NCI-H510A treated with DMSO at 0.1 percent for 48 hours (cell line): Measurements from ENCODE around the gene KIRREL2.
"Not testable (repeated sequence)": the region's sequence is repeated elsewhere in the genome, so short reads cannot be mapped to it uniquely, and the experiment has no call there.

Source experiments
- DNase-seq: peaks from one replicate; lab custom pipeline; 2025; lab: John Stamatoyannopoulos, UW

The KIRREL2 gene

GRCh38 chr19:35856546-35857149 is at the start of gene KIRREL2:
Gene KIRREL2, plus strand, starts transcription at chr19:35856911. Its CDS starts 209 bp downstream, at chr19:35857120.
- DNase-seq = no peak

DNA sequence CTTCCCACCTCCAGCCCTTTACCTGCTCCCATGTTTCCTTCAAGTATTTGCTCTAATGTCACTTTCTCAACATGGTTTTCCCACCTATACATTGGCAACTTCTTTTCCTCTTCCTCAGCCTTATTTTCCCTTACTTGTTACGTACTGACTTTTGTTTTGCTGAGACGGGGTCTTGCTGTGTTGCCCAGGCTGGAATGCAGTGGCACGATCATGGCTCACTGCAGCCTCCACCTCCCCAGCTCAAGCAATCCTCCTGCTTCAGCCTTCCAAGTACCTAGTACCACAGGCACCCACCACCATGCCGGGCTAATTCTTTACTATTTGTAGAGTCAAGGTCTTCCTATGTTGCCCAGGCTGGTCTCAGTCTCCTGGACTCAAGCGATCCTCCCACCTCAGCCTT is 49.1 kb upstream of the KIRREL2 start:
- no peak for DNase-seq

DNA sequence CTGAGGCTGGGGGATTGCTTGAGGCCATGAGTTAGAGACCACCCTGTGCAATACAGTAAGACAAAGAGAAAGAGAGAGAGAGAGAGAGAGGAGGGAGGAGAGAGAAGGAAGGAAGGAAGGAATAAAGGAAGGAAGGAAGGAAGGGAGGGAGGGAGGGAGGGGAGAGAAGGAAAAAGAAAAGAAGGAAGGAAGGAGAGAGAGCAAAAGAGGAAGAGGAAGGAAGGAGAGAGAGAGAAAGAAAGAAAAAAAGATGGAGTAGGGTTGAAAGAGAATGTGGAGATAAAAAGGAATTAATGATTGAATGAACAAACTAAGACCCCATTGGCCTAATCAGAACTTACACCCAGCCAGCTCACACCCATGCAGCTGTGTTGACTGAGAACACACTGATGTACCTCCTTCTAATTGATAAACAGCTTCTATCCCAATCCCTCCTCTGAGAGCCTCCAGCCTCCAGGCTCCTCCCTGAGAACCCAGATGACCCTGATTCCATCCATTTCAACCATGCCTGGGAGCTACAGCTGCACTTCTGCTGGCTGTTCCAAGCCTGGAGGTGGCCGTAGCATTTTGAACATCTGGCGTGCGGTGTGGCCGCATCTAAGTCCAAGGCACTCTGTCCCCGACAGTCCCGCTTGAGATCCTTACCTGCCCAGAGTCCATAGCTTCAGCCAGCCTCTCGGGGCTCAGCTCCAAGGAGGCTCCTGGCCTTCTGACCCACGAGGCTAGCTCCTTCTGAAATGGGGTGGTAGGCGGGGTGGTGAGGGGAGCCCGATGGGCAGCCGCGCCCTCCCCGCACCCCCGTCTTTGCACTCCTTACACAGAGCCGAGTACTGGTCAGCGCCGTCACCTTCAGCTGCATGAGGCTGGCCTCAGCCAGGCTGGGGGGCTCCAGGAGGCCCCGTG is 45.1 kb upstream of the KIRREL2 start:
- no peak for DNase-seq

DNA sequence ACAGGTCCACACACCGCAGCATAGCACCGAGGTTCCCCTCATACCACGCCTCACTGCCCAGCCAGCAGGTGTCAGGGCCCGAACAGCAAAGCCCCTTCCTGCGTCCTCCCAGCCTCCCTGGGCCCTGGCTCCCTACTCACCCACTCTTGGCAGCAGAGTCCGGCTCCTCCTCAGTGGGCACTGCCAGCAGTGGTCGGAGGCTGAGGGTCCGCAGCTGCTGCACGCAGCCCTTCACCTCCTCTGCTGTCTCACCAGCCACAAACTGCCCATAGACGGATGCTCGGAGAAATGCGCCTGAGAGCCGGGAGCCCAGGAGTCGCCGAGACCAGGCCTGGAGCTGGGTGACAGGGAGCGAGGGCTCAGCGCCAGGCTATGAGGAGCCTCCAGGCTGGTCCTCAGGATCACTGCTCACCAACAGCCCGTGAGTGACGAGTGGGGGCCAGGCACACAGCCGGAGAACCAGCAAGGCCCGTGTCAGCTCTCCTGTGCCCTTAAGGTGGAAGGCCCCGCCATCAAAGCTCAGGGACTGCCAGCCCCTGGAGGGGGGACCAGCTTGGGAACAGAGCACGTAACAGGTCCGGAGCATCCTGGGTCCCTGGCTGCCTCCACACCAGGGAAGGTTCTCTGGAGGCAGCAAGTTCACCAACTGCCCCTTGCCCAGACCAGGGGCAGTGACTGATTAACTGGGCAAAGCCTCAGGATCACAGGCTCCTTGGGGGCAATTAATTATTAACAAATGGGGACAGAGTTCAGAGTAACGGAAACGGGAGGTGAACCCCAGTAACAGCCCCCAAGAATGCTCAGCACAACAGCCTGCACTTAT is 44.3 kb upstream of the KIRREL2 start, which contains the start of gene PRODH2:
TSS of gene PRODH2 (minus strand) at position 626 of the 823 bp plus-strand sequence. CDS start at position 586, 40 bp downstream.
- DNase-seq = no peak

GRCh38 chr19:35813043-35813890 is 43.4 kb upstream of the KIRREL2 start:
- no peak for DNase-seq

DNA sequence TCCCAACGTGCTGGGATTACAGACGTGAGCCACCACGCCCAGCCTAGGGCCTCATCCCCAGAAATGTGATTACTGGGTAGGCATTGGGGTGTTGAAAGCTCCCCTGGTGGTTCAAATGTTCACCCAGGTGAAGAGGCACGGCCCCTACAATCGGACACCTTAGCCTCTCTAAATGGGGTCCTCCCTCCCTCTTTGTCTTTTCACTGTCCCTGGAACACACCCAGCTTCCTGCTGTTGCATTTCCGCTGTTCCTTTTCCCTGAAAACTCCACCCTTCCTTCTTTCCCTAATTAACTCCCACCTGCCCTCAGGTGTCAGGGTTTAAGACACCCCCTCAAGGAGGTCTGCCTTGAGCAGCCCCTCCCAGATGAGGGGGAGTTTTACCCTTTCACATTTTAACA is 40.4 kb upstream of the KIRREL2 start:
- no peak for DNase-seq

GRCh38 chr19:35816846-35817245 is 39.9 kb upstream of the KIRREL2 start:
- DNase-seq = no peak

DNA sequence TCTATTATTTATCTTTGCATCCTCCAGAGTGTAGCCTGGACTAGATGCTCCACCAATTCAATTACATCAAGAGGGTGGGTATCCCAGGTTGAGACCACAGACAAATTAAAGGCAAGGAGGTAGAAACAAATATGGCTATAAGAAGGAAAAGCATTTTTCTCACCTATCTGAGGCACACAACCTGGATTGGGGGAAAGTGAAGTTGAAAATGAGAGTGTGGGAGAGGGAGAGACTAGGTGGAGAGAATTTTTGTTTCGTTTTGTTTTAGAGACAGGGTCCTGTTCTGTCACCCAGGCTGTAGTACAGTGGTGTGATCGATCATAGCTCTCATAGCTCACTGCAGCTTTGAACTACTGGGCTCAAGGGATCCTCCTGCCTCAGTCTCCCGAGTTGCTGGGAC is 38.3 kb upstream of the KIRREL2 start:
- DNase-seq = no peak

- no peak for DNase-seq
Measured at GRCh38 chr19:35822579-35822978, 34.1 kb upstream of the KIRREL2 start.

DNA sequence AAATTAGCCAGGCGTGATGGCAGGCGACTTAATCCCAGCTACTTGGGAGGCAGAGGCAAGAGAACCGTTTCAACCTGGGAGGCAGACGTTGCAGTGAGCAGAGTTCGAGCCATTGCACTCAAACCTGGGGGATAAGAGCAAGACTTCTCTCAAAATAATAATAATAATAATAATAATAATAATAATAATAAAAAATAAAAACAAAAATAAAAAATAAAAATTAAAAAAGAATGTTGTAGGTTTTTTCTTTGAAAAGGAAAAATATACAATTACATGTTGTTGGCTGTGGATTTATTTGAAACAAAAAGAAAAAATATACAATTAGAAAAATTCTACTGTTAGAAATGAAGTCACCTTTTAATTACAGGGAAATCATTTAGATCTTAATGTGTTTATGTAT is 32.6 kb upstream of the KIRREL2 start:
- DNase-seq = no peak

GRCh38 chr19:35828692-35829301 is 27.9 kb upstream of the KIRREL2 start:
- no peak for DNase-seq

GRCh38 chr19:35830986-35831385 is 25.7 kb upstream of the KIRREL2 start:
- no peak for DNase-seq

- no peak for DNase-seq
Measured at GRCh38 chr19:35832054-35832453, 24.7 kb upstream of the KIRREL2 start.

DNA sequence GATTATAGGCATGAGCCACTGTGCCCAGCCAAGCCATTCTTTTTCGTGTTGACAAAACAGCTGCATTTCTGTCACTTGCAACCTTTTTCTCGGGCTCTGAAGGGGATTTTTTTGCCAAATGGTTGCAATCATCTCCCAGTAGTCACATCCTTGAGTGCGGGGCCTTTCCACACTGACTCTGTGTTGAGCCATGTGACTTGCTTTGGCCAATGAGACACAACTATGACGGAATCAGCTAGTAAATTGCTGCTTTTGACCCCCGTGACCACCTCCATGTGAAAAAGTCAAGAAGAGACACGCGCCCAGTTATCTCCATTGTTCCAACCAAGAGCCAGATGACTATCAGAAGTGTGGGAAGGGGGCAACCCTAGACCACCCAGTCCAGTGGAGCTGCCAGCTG is 22.7 kb upstream of the KIRREL2 start:
- no peak for DNase-seq

DNA sequence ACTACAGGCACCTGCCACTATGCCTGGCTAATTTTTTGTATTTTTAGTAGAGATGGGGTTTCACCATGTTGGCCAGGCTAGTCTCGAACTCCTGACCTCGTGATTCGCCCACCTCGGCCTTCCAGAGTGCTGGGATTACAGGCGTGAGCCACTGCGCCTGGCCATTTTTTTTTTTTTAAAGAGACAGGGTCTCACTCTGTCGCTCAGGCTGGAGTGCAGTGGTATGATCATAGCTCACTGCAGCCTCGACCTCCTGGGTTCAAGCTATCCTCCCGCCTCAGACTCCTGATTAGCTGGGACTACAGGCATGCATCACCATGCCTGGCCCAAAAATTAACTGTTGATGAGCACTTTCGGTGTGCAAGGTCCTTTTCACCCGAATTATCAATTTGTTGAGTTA is 20.6 kb upstream of the KIRREL2 start:
- not testable (repeated sequence) for DNase-seq

- DNase-seq = no peak
Measured at GRCh38 chr19:35841961-35842595, 14.6 kb upstream of the KIRREL2 start.

DNA sequence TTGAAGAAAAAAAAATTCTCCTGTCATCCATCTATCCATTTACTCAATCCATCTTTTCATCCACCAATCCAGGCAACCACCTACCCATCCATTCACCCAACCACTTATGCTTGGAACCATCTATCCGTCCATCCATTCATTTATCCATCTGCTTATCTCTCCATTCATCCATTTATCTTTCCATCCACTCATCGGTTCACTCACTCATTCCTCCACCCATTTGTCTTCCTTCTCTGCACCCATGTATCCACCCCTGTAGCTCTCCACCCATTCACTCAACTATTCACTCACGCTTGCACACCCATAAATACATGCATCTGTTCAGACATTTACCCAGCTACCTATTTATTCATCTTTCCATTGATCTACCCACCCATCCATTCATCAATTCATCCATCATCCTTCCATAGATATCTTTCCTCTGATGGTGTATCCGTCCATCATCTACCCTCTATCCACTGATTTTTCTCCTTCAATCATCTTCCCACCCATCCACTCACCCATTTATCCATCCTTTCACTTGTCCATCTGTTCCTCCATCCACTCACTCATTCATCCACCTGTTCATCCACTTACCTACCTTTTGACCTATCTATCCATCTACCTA is 13.9 kb upstream of the KIRREL2 start:
- DNase-seq = no peak

DNA sequence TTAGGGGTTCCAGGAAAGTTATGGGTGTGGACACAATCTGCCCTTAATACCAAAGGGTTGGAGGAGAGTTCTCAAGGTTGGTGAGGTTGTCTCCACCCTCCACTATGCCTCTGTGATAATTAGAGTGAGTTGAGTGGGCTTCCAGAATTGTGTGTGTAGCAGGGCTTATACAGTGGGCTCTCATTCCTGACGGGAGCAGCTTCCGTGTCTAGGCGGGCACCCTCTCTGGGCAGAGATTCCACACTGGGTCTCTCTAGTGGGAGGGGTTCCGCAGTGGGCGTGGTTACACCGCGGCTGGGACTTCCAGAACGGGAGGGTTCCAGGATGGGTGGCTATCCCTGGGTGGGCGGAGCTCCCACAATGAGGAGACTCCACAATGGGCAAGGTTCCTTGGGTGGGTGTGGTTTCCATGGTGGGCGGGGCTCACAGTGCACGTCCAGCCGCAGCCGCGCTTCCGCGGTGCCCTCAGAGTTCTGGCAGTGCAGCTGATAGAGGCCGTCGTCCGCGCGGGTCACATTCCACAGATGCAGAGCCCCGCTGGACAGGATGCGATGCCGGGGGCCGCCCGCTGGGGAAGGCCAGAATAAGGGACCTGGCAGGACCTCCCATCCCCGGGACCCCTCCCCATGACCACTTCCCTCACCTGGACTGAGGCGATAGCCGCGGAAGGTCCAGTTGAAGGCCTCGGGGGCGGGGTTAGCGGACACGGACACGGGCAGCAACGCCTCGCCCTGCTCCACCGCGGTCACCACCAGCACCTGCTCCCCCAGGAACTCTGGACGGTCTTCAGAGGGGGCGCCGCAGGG is 12.8 kb upstream of the KIRREL2 start:
- no peak for DNase-seq

DNA sequence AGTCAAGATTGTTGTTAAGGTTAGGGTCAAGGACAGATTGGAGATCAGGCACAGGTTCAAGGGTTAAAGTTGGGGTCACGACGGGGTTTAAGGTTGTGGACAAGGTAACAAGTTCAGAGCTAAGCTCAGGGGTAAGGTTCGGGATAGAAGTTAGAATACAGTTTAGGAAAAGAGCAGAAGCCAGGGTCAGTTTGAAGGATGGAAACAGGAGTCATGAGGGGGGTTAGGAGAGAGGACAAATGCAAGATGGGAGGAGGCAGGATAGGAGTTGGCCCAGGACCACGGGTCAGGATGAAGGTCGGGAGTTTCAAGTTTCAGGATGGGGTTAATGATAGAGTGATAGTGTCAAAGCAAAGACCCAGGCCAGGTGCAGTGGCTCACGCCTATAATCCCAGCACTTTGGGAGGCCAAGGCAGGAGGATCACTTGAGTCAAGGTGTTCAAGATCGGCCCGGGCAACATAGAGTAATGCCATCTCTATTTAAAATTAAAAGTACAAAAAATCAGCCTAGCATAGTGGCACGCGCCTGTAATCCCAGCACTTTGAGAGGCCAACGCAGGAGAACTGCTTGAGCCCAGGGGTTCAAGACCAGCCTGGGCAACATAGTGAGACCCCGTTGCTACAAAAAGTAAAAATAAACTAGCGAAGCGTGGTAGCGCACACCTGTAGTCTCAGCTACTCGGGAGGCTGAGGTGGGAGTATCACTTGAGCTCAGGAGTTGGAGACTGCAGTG is 12.1 kb upstream of the KIRREL2 start:
- no peak for DNase-seq
